Spleen (tissue), 11 donors: ENCODE data around the gene ARHGAP24. TPM values are rescaled to one million over a fixed set of nuclear protein-coding genes. Genes with fewer than 3 reads are reported as not detected.

Source experiments
- DNase-seq: peaks from one replicate; pipeline ENCODE4 v3.0.0-alpha.2; 2020
- H3K27ac ChIP-seq, 8 donors: fragments of 200-600 bp; sonication (generic) in 7 of 8; 1 replicate in 4 of 8; 2 replicates in 4 of 8; pipeline versions ENCODE4 v1.5.0 to v1.8.0; 2016 to 2021; ENCODE audit warnings: inconsistent platforms in 4 of 8, mild to moderate bottlenecking in 4 of 8, moderate library complexity in 1 of 8
- H3K27me3 ChIP-seq, 7 donors: fragments of 200-600 bp; sonication (generic) in 6 of 7; replicated peaks in 1 of 7; 1 replicate in 4 of 7; 2 replicates in 3 of 7; pipeline versions ENCODE4 v1.5.0 to v1.8.0; 2016 to 2021; ENCODE audit warnings: inconsistent platforms in 3 of 7, mild to moderate bottlenecking in 1 of 7
- H3K36me3 ChIP-seq, 6 donors: fragments of 200-600 bp; sonication (generic) in 5 of 6; 1 replicate in 4 of 6; 2 replicates in 2 of 6; pipeline versions ENCODE4 v1.5.0 to v1.8.0; 2016 to 2021; ENCODE audit warnings: inconsistent platforms in 2 of 6
- H3K4me1 ChIP-seq, 6 donors: fragments of 200-600 bp; sonication (generic) in 5 of 6; 1 replicate in 3 of 6; 2 replicates in 3 of 6; pipeline versions ENCODE4 v1.5.0 to v1.8.0; 2016 to 2021; ENCODE audit warnings: inconsistent platforms in 3 of 6
- H3K4me3 ChIP-seq, 8 donors: fragments of 200-600 bp; sonication (generic) in 7 of 8; 1 replicate in 4 of 8; 2 replicates in 4 of 8; pipeline versions ENCODE4 v1.5.0 to v1.8.0; 2016 to 2021; ENCODE audit warnings: inconsistent platforms in 4 of 8, mild to moderate bottlenecking in 4 of 8, moderate library complexity in 2 of 8
- H3K9me3 ChIP-seq, 8 donors: fragments of 200-600 bp; sonication (generic) in 7 of 8; 1 replicate in 4 of 8; 2 replicates in 4 of 8; pipeline versions ENCODE4 v1.5.0 to v1.8.0; 2016 to 2021; ENCODE audit warnings: inconsistent platforms in 4 of 8
- CTCF ChIP-seq, 11 experiments: fragments of 200-600 bp in 7 of 11; fragments of 450-650 bp in 4 of 11; sonication (generic) in 4 of 11; IDR thresholded peaks in 8 of 11; conservative IDR thresholded peaks in 3 of 11; 1 replicate in 7 of 11; 2 replicates in 4 of 11; pipeline versions ENCODE4 v1.4.0 to v1.8.0; 2016 to 2021; ENCODE audit warnings: antibody characterized with exemption in 11 of 11, inconsistent platforms in 4 of 11, mild to moderate bottlenecking in 1 of 11
- POLR2A ChIP-seq, 3 donors: fragments of 450-650 bp; IDR thresholded peaks; one replicate each; pipeline ENCODE4 v1.5.1; 2017; ENCODE audit warnings: antibody characterized with exemption in 3 of 3, mild to moderate bottlenecking in 1 of 3
- POLR2AphosphoS5 ChIP-seq, 3 donors: sonication (generic); formaldehyde crosslinking; IDR thresholded peaks; one replicate each; pipeline ENCODE4 v1.5.1; 2017; ENCODE audit warnings: antibody characterized with exemption in 3 of 3
- WGBS, 5 donors: extraction: QIAGEN DNeasy Blood & Tissue Kit in 3 of 5; methylation state at CpG; one replicate each; pipeline versions ENCODE4 v1.1.5 to v1.1.7; 2013 to 2018; 5-methylcytosine and 5-hydroxymethylcytosine counted together
- intact Hi-C: fragments of 100-400 bp; cut with DNase I; formaldehyde crosslinking; loops from one replicate; pipeline ENCODE4 v1.15.0; 2023; ENCODE audit warnings: low total_unique reads
- polyA plus RNA-seq, 3 donors: library from polyadenylated mRNA; stranded (reverse); fragments of 200-250 nt; gene quantifications; one replicate each; pipeline ENCODE4 v1.2.1, GENCODE V29; 2013
- total RNA-seq, 7 donors: library from RNA; depleted of rRNA in 3 of 7; stranded (reverse); fragments of >200 nt in 3 of 7; fragmentation: NEBNext Ultra II Directional in 4 of 7; extraction: Animal tissue kit (Norgen Biotek cat#: 25700) in 4 of 7; gene quantifications; one replicate each; pipeline versions ENCODE4 v1.1.0 to v1.2.1, GENCODE V29; 2016 to 2021
- donor health status: healthy with polysubstance abuse.
- donor health status: DM: no; HTN: no; CAD: no; lungs with moderate emphysema.
- donor health status: DM: no; HTN: no; CAD: no.
- donor health status: Bipolar disorder and iron deficiency.
- donor health status: healthy.
- donor health status: DM: no; HTN: no; CAD: no.
- donor health status: DM: yes; HTN: yes; CAD: no.

ARHGAP24 gene
- total and polyA plus RNA-seq, 10 donors, result 23.1 to 199 (median 130) TPM

- Histone ChIP-seq H3K4me3 (no peak overlapping the region), H3K27me3 (no peaks in the 10 kb centered on the region), H3K4me1 (peaks cover 2 to 49% (median 29%) of the 10 kb centered on the region in 6 donors), H3K9me3 (no peaks in the 10 kb centered on the region), H3K27ac (no peak overlapping the region), H3K36me3 (peaks cover 0 to 33% (median 8%) of the 10 kb centered on the region in 6 donors)
- intact Hi-C loops, result no loop called here
- TF ChIP-seq POLR2AphosphoS5 (IDR thresholded peaks at IDR 0.05), result no peak
- no peak for TF ChIP-seq CTCF (IDR thresholded peaks at IDR 0.05 in 8 of 11, conservative IDR thresholded peaks at IDR 0.05 in 3 of 11)
- no peak for TF ChIP-seq POLR2A (IDR thresholded peaks at IDR 0.05)
- DNase-seq, result no peak
- WGBS, 5 donors, result 69 to 94% (median 86%) methylated on average over 2 of the region's 2 CpGs
These were observed 495.6 kb downstream of the ARHGAP24 start for GRCh38 chr4:85970535-85970934.

DNA sequence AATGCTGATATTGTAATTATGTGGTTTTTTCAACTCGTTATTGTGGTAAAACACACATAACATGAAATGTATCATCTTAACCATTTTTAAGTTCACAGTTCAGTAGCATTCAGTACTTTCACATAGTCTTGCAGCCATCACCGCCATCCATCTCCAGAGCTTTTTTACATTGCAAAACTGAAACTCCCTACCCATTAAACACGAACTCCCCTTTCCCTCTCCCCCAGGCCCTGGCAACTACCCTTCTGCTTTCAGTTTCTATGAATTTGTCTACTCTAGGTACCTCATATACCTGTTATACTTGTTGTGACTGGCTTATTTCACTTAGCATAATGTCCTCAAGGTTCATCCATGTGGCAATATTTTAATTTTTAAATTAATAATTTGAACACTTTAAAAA lies 504.3 kb downstream of the ARHGAP24 start:
- Histone ChIP-seq H3K9me3 (no peaks in the 10 kb centered on the region), H3K4me3 (no peak overlapping the region), H3K4me1 (no peaks in the 10 kb centered on the region), H3K27ac (no peak overlapping the region), H3K27me3 (no peaks in the 10 kb centered on the region), H3K36me3 (peaks cover 0 to 99% (median 15%) of the 10 kb centered on the region in 6 donors)
- TF ChIP-seq CTCF (IDR thresholded peaks at IDR 0.05 in 8 of 11, conservative IDR thresholded peaks at IDR 0.05 in 3 of 11) (no peak), POLR2A (IDR thresholded peaks at IDR 0.05) (no peak), POLR2AphosphoS5 (IDR thresholded peaks at IDR 0.05) (no peak)
- intact Hi-C loops, result no loop called here
- no peak for DNase-seq
- WGBS, 5 donors, result 61 to 69% (median 64%) methylated on average over 3 of the region's 3 CpGs

- WGBS, 5 donors, result 90 to 100% (median 99%) methylated on average over 1 of the region's 1 CpG
- Histone ChIP-seq H3K27me3 (no peaks in the 10 kb centered on the region), H3K36me3 (peaks cover 0 to 47% (median 4%) of the 10 kb centered on the region in 6 donors), H3K9me3 (no peaks in the 10 kb centered on the region), H3K4me1 (no peaks in the 10 kb centered on the region), H3K27ac (no peak overlapping the region), H3K4me3 (no peak overlapping the region)
- no peak for TF ChIP-seq CTCF (IDR thresholded peaks at IDR 0.05 in 8 of 11, conservative IDR thresholded peaks at IDR 0.05 in 3 of 11)
- TF ChIP-seq POLR2A (IDR thresholded peaks at IDR 0.05), result no peak
- no peak for TF ChIP-seq POLR2AphosphoS5 (IDR thresholded peaks at IDR 0.05)
- intact Hi-C loops, result no loop called here
- DNase-seq, result no peak
These were observed 511.3 kb downstream of the ARHGAP24 start for GRCh38 chr4:85986266-85986665.

- Histone ChIP-seq H3K36me3 (peaks cover 0 to 58% (median 18%) of the 10 kb centered on the region in 6 donors), H3K27ac (no peak overlapping the region), H3K9me3 (no peaks in the 10 kb centered on the region), H3K27me3 (no peaks in the 10 kb centered on the region), H3K4me3 (no peak overlapping the region), H3K4me1 (no peaks in the 10 kb centered on the region)
- intact Hi-C loops, result no loop called here
- TF ChIP-seq CTCF (IDR thresholded peaks at IDR 0.05 in 8 of 11, conservative IDR thresholded peaks at IDR 0.05 in 3 of 11), result no peak
- TF ChIP-seq POLR2A (IDR thresholded peaks at IDR 0.05), result no peak
- TF ChIP-seq POLR2AphosphoS5 (IDR thresholded peaks at IDR 0.05), result no peak
- WGBS, 5 donors, result 84 to 97% (median 90%) methylated on average over 2 of the region's 2 CpGs
- DNase-seq, result no peak
These were observed 518.7 kb downstream of the ARHGAP24 start for GRCh38 chr4:85993641-85994040.
